ENCODE measurements around the gene USP26.

The USP26 gene

GRCh38 chrX:133072566-133072965 lies 24.3 kb downstream of the USP26 start:
- H3K4me1 ChIP-seq (ENCODE audit: low read length), result no peaks in the 10 kb centered on the region
- no peaks in the 10 kb centered on the region for H4K20me1 ChIP-seq (ENCODE audit: insufficient read depth, low read length)
- H3F3A ChIP-seq (ENCODE audit: insufficient read depth, low read length), result no peaks in the 10 kb centered on the region
- no peak overlapping the region for H3K9ac ChIP-seq (ENCODE audit: low read length)
- H2AFZ ChIP-seq (ENCODE audit: low read length), result no peak overlapping the region
- H3K4me3 ChIP-seq (ENCODE audit: low read length), result no peak overlapping the region
- no peaks in the 10 kb centered on the region for H3K27me3 ChIP-seq (replicated peaks; ENCODE audit: insufficient read depth, low read length)
- H3K27ac ChIP-seq (ENCODE audit: low read length), result no peak overlapping the region
- no peaks in the 10 kb centered on the region for H3K36me3 ChIP-seq (replicated peaks; ENCODE audit: insufficient read depth, low read length)
- H3K79me2 ChIP-seq (ENCODE audit: low read length), result no peaks in the 10 kb centered on the region
- TF ChIP-seq EZH2 (optimal IDR thresholded peaks at IDR 0.05; ENCODE audit: low read depth, low read length) (no peak), EZH2phosphoT487 (IDR thresholded peaks at IDR 0.05; ENCODE audit: low read length) (no peak)
- TF ChIP-seq, protein P1, sequence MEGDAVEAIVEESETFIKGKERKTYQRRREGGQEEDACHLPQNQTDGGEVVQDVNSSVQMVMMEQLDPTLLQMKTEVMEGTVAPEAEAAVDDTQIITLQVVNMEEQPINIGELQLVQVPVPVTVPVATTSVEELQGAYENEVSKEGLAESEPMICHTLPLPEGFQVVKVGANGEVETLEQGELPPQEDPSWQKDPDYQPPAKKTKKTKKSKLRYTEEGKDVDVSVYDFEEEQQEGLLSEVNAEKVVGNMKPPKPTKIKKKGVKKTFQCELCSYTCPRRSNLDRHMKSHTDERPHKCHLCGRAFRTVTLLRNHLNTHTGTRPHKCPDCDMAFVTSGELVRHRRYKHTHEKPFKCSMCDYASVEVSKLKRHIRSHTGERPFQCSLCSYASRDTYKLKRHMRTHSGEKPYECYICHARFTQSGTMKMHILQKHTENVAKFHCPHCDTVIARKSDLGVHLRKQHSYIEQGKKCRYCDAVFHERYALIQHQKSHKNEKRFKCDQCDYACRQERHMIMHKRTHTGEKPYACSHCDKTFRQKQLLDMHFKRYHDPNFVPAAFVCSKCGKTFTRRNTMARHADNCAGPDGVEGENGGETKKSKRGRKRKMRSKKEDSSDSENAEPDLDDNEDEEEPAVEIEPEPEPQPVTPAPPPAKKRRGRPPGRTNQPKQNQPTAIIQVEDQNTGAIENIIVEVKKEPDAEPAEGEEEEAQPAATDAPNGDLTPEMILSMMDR (IDR thresholded peaks at IDR 0.05; ENCODE audit: low read length), result no peak
- no peak for DNase-seq
- no peaks in the 10 kb centered on the region for H3K9me3 ChIP-seq (replicated peaks; ENCODE audit: insufficient read depth, low read length)
- no peaks in the 10 kb centered on the region for H3K9me2 ChIP-seq (replicated peaks; ENCODE audit: insufficient read depth, low read length)
- no peak overlapping the region for H3K4me2 ChIP-seq (ENCODE audit: low read depth, low read length)

GRCh38 chrX:133068461-133068860 lies 28.4 kb downstream of the USP26 start:
- no peaks in the 10 kb centered on the region for H3K4me1 ChIP-seq (ENCODE audit: low read length)
- TF ChIP-seq, protein P1 (IDR thresholded peaks at IDR 0.05; ENCODE audit: low read length), result no peak
- no peak for TF ChIP-seq EZH2phosphoT487 (IDR thresholded peaks at IDR 0.05; ENCODE audit: low read length)
- H3K27me3 ChIP-seq (replicated peaks; ENCODE audit: insufficient read depth, low read length), result no peaks in the 10 kb centered on the region
- no peaks in the 10 kb centered on the region for H3K9me3 ChIP-seq (replicated peaks; ENCODE audit: insufficient read depth, low read length)
- no peak overlapping the region for H3K4me3 ChIP-seq (ENCODE audit: low read length)
- no peaks in the 10 kb centered on the region for H4K20me1 ChIP-seq (ENCODE audit: insufficient read depth, low read length)
- H3K79me2 ChIP-seq (ENCODE audit: low read length), result no peaks in the 10 kb centered on the region
- no peaks in the 10 kb centered on the region for H3K9me2 ChIP-seq (replicated peaks; ENCODE audit: insufficient read depth, low read length)
- H3K27ac ChIP-seq (ENCODE audit: low read length), result no peak overlapping the region
- H3K9ac ChIP-seq (ENCODE audit: low read length), result no peak overlapping the region
- H2AFZ ChIP-seq (ENCODE audit: low read length), result no peak overlapping the region
- no peak overlapping the region for H3K4me2 ChIP-seq (ENCODE audit: low read depth, low read length)
- H3F3A ChIP-seq (ENCODE audit: insufficient read depth, low read length), result no peaks in the 10 kb centered on the region
- H3K36me3 ChIP-seq (replicated peaks; ENCODE audit: insufficient read depth, low read length), result no peaks in the 10 kb centered on the region
- no peak for DNase-seq

DNA sequence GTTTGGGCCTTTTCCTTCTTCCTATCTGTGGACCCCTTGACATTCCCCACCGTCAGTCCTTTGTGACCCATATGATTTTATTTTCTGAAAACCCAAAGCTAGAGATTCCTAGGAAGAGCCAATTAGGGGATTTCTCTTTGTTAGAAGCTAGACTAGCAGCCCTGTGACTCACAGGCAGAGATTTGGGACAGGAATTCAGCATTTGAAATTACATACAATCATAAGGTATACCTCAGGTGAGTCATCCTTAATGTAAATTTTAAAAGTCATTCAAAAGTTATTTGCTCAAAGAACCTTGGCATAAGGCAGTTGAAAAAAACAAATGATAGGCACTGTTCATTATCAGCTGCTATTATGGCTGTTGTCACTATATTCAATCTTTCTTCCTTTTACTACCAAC lies 40.6 kb downstream of the USP26 start:
- no peak for DNase-seq
- no peaks in the 10 kb centered on the region for H3K79me2 ChIP-seq (ENCODE audit: low read length)
- no peaks in the 10 kb centered on the region for H4K20me1 ChIP-seq (ENCODE audit: insufficient read depth, low read length)
- no peak overlapping the region for H2AFZ ChIP-seq (ENCODE audit: low read length)
- H3K27me3 ChIP-seq (replicated peaks; ENCODE audit: insufficient read depth, low read length), result no peaks in the 10 kb centered on the region
- H3K9me3 ChIP-seq (replicated peaks; ENCODE audit: insufficient read depth, low read length), result no peaks in the 10 kb centered on the region
- no peaks in the 10 kb centered on the region for H3K36me3 ChIP-seq (replicated peaks; ENCODE audit: insufficient read depth, low read length)
- no peak overlapping the region for H3K27ac ChIP-seq (ENCODE audit: low read length)
- no peak overlapping the region for H3K4me3 ChIP-seq (ENCODE audit: low read length)
- H3K9ac ChIP-seq (ENCODE audit: low read length), result no peak overlapping the region
- H3K4me1 ChIP-seq (ENCODE audit: low read length), result no peaks in the 10 kb centered on the region
- no peaks in the 10 kb centered on the region for H3K9me2 ChIP-seq (replicated peaks; ENCODE audit: insufficient read depth, low read length)
- H3K4me2 ChIP-seq (ENCODE audit: low read depth, low read length), result no peak overlapping the region
- H3F3A ChIP-seq (ENCODE audit: insufficient read depth, low read length), result no peaks in the 10 kb centered on the region
- TF ChIP-seq EZH2phosphoT487 (IDR thresholded peaks at IDR 0.05; ENCODE audit: low read length), result no peak
- TF ChIP-seq, protein P1 (IDR thresholded peaks at IDR 0.05; ENCODE audit: low read length), result no peak

All from MM.1S (cell line).